Measurements from ENCODE around the gene TMEM221.
"Not testable (repeated sequence)": the region's sequence is repeated elsewhere in the genome, so short reads cannot be mapped to it uniquely, and the experiment has no call there.

TMEM221 gene

GRCh38 chr19:17448131-17448967, at the start of gene TMEM221:
Gene TMEM221 (minus strand): TSS chr19:17448668. CDS start chr19:17448462, 206 bp downstream.
- no peak for DNase-seq (ENCODE audit: low spot score)

- DNase-seq (ENCODE audit: low spot score): no peak
These were observed 48.8 kb upstream of the TMEM221 start for GRCh38 chr19:17497149-17497798.

GRCh38 chr19:17496337-17496997, 48.0 kb upstream of the TMEM221 start:
- peak; percentile 86 for DNase-seq (ENCODE audit: low spot score)

GRCh38 chr19:17495639-17496296, 47.3 kb upstream of the TMEM221 start:
- DNase-seq (ENCODE audit: low spot score): no peak

GRCh38 chr19:17491287-17491686, 42.8 kb upstream of the TMEM221 start:
- DNase-seq (ENCODE audit: low spot score): no peak

GRCh38 chr19:17490411-17490810, 41.9 kb upstream of the TMEM221 start:
- no peak for DNase-seq (ENCODE audit: low spot score)

- no peak for DNase-seq (ENCODE audit: low spot score)
These were observed 41.0 kb upstream of the TMEM221 start for GRCh38 chr19:17489392-17490030.

- peak; percentile 57 for DNase-seq (ENCODE audit: low spot score)
These were observed 40.3 kb upstream of the TMEM221 start for GRCh38 chr19:17488593-17489391.

GRCh38 chr19:17487284-17488121, 39.0 kb upstream of the TMEM221 start:
- DNase-seq (ENCODE audit: low spot score): no peak

GRCh38 chr19:17486545-17487240, 38.2 kb upstream of the TMEM221 start:
- DNase-seq (ENCODE audit: low spot score): no peak

- no peak for DNase-seq (ENCODE audit: low spot score)
These were observed 36.2 kb upstream of the TMEM221 start for GRCh38 chr19:17484520-17485185.

GRCh38 chr19:17483605-17484002, 35.1 kb upstream of the TMEM221 start:
- DNase-seq (ENCODE audit: low spot score): no peak

GRCh38 chr19:17482877-17483604, 34.6 kb upstream of the TMEM221 start:
- DNase-seq (ENCODE audit: low spot score): no peak

GRCh38 chr19:17481986-17482385, 33.5 kb upstream of the TMEM221 start:
- no peak for DNase-seq (ENCODE audit: low spot score)

GRCh38 chr19:17479325-17479791, 30.9 kb upstream of the TMEM221 start:
- no peak for DNase-seq (ENCODE audit: low spot score)

- no peak for DNase-seq (ENCODE audit: low spot score)
These were observed 27.2 kb upstream of the TMEM221 start for GRCh38 chr19:17475541-17476115.

- not testable (repeated sequence) for DNase-seq (ENCODE audit: low spot score)
These were observed 26.6 kb upstream of the TMEM221 start for GRCh38 chr19:17475011-17475540.
